GM20000 (cell line): ENCODE results near the gene ZNF341.

ENCODE experiments used
- DNase-seq: peaks from one replicate; pipeline ENCODE4 v3.0.0; 2012; ENCODE audit warnings: low spot score
- TF ChIP-seq, protein P1 (sequence below): IDR thresholded peaks from 2 replicates; pipeline ENCODE4 v1.5.1; 2012; ENCODE audit warnings: mild to moderate bottlenecking, control low read depth; ENCODE audit errors: extremely low read depth, missing control alignments

Gene ZNF341

GRCh38 chr20:33821270-33821836 is 89.6 kb downstream of the ZNF341 start:
- DNase-seq, result no peak
- TF ChIP-seq, protein P1, sequence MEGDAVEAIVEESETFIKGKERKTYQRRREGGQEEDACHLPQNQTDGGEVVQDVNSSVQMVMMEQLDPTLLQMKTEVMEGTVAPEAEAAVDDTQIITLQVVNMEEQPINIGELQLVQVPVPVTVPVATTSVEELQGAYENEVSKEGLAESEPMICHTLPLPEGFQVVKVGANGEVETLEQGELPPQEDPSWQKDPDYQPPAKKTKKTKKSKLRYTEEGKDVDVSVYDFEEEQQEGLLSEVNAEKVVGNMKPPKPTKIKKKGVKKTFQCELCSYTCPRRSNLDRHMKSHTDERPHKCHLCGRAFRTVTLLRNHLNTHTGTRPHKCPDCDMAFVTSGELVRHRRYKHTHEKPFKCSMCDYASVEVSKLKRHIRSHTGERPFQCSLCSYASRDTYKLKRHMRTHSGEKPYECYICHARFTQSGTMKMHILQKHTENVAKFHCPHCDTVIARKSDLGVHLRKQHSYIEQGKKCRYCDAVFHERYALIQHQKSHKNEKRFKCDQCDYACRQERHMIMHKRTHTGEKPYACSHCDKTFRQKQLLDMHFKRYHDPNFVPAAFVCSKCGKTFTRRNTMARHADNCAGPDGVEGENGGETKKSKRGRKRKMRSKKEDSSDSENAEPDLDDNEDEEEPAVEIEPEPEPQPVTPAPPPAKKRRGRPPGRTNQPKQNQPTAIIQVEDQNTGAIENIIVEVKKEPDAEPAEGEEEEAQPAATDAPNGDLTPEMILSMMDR, result no peak

DNA sequence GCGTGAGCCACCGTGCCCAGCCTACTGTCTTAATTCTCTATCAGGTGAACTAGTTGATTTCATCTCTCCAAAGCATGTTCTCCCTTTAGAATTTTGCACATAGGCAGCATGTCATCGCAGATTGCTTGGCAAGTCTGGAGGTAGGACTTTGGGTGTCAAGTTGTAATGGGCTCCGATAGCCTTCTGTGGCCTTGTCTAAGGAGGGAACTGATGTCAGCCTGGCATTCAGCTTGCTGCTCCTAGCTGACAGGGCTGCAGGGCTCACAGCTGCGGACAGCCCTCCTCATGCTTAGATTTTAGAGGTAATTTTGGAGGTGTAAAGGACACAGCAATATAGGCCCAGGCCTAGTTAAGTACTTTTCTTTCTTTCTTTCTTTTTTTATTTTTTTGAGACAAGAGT is 90.6 kb downstream of the ZNF341 start:
- TF ChIP-seq, protein P1, result no peak
- no peak for DNase-seq

DNA sequence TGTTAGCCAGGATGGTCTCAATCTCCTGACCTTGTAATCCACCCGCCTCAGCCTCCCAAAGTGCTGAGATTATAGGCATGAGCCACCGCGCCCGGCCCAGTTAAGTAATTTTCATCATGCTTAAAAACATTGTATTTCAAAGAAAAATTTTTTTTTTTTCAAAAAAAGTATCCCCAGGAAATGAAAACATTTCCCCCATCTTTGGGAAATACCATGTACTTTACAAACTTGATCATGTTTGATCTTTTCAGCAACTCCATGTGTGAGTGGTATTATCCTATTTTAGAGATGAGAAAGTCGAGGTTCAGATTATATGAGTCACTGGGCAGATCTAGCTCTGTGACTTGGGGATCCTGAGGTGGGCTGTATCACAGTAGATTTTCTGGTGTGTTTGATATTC is 91.2 kb downstream of the ZNF341 start:
- TF ChIP-seq, protein P1, result no peak

DNA sequence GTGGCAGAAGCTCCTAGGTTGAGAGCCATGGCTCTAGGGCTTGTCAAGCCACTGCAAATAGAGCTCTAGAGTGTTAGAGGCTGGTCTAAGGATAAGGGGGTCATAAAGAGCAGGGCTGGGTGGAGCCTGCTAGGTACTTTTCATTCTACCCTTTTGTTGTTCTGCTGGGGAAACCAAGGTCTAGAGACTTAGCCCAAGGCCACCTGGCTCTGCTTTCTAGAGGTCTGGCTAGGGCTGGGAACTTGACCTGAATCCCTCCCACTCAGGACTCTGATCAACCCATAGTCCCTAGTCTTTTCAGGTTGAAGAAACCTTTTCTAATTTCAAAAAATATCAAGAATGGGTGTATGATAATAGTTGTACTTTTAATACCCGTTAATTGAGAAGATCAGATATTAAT is 93.1 kb downstream of the ZNF341 start:
- DNase-seq, result no peak

More for the DNA sequence above, 91.2 kb downstream of the ZNF341 start:
- no peak for DNase-seq

DNA sequence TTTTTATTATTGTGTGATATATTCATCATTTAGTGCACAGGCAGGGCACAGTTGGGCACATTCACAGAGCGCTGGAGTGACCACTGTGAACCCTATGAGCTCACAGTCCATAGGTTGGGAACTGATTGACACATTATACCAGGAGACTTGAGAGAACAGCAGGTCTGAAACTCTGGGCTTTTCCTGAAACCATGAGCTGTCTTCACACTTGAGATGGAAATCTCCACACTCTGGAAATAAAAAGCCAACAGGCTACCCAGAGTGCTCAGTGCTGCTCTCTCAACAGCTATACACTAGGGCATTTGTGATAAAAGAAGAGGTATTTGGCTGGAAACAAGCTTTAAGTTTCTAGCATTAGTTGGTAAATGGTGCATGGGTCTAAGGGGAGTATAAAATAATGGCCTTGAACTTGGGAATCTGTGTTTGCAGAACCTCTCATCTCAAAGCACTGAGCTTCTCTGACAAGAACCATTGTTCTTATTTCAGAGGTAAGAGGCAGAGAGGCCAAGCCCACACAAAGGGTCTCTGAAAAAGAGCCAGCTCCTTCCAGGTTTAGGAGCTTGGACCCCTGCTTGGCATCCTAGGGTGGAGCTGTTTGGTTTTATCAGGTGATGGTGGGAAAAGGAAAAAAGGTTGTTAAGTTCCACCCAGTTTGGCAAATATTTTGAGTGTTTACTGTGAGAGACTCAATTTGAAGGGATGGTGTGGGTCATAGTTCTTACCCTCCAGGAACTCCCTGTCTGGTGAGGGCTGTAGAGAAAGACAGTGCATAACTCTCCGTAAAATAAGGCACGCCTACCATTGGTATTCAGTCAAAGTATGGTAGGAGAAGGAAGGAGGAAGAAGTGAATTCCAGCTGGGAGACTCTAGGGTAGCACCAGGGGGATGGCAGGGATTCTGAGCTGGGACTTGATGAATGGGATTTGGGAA is 93.8 kb downstream of the ZNF341 start:
- TF ChIP-seq, protein P1, result no peak
- DNase-seq, result no peak

More for the DNA sequence above, 93.1 kb downstream of the ZNF341 start:
- TF ChIP-seq, protein P1, result no peak

GRCh38 chr20:33826270-33826897 is 94.6 kb downstream of the ZNF341 start:
- TF ChIP-seq, protein P1, result no peak
- DNase-seq, result no peak

- TF ChIP-seq, protein P1, result no peak
- no peak for DNase-seq
Observed at GRCh38 chr20:33827109-33827508, 95.3 kb downstream of the ZNF341 start.
